Jurkat, Clone E6-1 (cell line): ENCODE data around the gene MBP.
"Not testable (repeated sequence)": the region's sequence is repeated elsewhere in the genome, so short reads cannot be mapped to it uniquely, and the experiment has no call there.

Experiments used
- DNase-seq: peaks from one replicate; pipeline ENCODE4 v3.0.0-alpha.2; 2011; ENCODE audit warnings: low read depth, low spot score
- H3K4me3 ChIP-seq: 2 replicates; pipeline ENCODE4 v1.5.1; 2011; ENCODE audit warnings: mild to moderate bottlenecking, low read length, control low read depth, moderate library complexity

The MBP gene

DNA sequence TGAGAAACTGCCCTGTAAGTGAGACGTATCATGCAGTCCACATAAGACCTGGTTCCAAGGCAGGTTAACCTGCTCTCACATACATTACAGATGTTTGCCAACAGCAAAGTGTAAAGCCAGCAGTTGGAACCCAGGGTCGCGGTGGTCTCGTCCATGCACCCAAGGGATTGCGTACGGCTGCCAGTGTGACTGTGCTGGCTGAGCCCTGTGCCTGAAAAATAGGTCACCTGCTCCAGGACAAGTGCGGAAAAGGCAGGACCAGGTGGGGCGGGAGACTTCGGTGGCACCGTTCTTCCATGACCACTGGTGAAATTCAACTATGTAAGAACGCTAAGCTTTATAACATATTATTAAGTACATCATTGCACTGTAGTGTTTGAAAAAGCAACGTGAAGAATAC is 110.5 kb downstream of the MBP start:
- H3K4me3 ChIP-seq = no peak overlapping the region
- no peak for DNase-seq

DNA sequence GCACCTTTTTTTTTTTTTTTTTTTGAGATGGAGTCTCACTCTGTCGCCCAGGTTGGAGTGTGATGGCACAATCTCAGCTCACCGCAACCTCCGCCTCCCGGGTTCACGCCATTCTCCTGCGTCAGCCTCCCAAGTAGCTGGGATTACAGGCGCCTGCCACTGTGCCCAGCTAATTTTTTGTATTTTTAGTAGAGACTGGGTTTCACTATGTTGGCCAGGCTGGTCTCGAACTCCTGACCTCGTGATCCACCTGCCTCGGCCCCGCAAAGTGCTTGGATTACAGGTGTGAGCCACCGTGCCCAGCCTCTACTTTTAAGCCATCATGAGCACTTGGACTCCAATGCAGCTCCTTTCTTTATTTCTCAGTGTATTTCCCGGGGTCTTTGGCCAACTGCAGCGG is 111.1 kb downstream of the MBP start:
- not testable (repeated sequence) for H3K4me3 ChIP-seq, DNase-seq

DNA sequence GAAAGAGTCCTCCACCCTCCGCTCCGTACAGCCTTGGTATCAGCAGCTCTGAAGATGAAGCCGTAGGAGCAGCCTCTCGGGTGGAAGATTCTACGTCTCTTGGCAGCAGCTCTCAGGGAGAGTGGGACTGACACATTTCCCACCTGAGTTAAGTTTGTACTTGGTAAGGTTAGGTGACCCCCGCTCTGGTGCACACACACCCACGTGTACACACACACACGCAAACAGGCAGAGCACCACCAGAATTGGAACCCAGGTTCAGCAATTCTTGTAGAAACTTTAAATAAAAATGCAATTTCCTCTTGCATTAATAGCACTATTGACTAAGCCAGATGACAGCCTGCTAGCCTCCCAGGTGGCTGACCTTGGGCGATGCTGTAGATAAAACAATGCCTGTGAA is 111.5 kb downstream of the MBP start:
- no peak overlapping the region for H3K4me3 ChIP-seq
- DNase-seq = no peak

DNA sequence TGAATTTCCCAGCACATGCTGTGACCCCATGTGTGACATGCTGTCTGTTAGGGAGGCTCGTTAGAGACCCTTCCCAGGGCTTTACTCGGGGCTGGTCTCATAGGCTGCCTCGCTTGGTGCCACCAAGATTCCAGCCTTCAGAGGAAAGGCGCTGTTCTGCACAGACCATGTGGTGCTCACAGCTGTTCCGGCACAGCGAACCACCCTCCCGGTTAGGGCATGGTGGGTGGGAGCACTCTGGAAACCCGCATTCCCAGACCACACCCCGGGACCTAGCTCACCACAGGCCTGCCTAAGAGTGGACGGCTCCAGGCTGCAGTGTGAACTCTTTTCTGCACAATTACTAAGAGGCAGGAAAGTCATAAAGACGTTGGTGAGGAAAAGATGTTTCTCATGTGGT is 112.0 kb downstream of the MBP start:
- no peak for DNase-seq
- H3K4me3 ChIP-seq = no peak overlapping the region

DNA sequence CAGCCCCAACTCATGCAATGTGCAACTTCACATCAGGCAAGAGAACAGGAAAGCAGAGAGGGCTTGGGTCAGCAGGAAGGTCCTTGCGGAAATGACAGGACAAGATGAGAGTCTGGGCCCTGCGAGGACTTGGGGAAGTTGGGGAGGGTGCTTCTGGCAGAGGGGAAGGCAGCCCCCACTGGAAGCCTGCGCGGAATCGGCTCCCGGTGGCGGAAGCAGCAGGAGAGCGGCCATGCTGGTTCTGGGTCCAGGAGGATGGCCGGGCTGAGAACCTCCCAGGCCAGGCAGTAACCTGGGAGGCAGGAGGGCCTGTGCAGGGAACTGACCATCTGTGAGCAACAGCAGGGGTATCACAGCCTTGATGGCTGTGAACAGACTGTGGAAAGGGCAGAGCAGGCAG is 112.9 kb downstream of the MBP start:
- DNase-seq = no peak
- no peak overlapping the region for H3K4me3 ChIP-seq

DNA sequence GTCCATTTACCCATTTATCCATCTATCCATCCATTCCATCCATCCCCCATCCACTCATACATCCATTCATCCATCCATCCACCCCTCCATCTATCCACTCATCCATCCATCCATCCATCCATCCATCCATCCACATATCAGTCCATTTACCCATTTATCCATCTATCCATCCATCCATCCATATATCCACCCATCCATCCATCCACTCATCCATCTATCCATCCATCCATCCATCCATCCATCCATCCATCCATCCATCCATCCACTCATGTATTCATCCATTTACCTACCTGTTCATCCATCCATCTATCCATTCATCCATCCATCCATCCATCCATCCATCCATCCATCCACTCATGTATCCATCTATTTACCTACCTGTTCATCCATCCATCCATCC is 113.9 kb downstream of the MBP start:
- H3K4me3 ChIP-seq, DNase-seq: not testable (repeated sequence)

DNA sequence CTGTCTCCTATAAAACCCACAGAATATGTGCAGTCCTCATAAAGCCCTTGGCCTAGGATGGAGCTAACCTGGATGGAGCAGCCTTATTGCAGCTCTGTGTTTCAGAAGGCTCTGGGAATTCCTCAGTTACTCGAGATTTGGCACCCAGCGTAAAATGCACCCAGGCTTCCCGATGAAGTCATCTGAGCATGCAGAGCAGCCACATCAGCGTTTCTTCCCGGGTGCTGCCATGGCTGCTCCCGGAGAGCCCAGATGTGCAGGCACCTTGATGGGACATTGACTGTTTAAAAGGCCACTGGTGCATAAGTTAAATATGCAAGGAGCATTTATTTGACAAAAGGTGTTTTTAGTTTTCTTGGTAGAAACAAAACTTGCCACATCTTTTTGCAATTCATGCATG is 115.2 kb downstream of the MBP start:
- no peak for DNase-seq
- H3K4me3 ChIP-seq = no peak overlapping the region

DNA sequence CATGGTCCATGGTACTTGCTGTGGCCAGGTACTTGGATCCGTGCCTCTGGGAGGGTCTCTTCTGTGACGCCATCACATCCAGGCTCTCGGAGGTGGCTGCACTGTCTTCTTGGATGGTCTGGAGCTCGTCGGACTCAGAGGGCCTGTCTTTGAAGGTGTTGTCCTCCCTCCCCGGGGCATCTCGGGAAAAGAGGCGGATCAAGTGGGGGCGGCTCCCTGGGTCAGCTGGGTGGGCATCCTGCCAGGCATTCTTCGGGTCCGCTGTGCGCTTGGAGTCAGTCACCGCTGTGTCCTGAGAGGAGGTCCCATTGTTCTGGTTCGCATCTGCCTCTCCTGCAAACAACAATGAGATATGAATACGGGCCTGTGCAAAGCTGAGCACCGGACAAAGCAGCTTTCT is 115.6 kb downstream of the MBP start:
- no peak overlapping the region for H3K4me3 ChIP-seq
- no peak for DNase-seq

DNA sequence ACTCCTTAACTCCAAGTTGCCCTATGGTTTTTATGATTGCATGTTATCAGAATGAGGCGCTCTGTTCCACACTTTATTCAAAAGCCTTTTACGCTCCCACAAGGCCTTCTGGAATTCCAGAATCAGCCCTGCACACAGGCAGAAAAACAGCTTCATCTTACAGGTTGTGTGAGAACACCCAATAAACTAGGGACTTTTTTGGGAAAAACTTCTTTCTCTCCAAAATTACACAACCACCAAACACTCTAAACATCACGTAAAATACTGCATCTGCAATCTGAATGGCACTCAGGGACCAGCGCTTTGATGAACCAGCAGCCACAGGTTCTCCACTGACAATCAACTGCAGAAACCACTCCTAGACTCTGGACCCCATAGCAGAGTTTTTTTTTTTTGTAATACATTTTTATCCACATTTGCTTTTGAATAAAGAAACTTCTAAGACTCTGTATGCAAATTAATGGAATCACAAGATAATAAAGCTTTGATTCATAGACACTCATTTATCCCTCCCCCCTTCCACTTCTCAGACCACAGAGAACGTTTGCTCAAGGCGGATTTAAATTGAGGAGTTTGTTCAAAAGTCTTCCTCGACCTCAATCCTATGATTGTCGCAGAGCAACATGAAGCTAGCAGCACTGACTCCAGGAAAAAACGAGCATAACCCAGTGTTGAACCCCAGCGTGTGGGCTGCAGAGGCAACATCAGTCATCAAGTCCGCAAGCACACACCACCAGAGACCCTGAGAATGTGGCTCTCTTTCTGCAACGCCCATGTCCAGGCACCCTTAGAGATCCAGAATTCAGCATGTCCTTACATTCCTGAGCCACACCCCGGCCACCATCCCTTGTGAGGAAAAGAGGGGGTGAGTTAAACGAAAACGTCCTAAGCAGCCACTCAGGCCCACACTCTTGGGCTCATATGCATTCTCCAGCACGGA is 116.5 kb downstream of the MBP start:
- no peak for DNase-seq

DNA sequence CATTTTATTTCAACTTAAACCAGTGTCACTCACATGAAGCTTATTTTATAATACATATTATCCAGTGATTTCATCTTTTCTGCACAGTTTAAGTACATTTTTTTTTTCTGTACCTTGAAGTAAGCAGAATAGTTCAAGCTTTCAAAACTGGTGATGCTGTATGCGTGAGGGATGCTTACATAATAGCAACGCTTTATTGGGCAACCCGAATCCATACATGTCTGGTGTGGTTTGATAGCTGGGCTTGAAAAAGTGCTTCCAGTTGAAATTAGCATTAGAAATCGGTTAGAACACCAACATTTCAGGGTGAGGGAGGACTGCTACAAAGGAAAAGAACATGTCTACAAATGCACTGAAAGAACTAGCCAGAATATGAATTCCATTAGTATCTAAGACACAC is 117.4 kb downstream of the MBP start:
- DNase-seq = no peak
- H3K4me3 ChIP-seq = no peak overlapping the region

More for the DNA sequence above, 116.5 kb downstream of the MBP start:
- H3K4me3 ChIP-seq = no peak overlapping the region

DNA sequence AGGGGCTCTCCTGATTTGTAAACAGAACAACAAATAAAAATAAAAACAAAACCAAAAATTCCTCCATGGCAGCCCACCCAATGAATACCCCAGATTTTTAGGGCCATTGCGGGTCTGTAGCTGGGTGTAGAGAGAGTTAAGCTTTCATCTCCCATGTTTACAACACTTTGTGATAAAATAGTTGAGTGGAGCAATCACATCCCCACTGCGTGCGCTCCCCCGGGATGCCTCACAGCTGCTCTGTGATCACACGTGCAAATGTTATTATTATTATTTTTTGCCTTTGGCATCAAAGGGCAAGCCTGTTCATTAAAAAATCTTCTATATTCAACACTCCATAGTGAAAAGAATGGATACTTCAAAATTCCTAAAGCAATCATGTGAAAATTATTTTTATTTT is 118.0 kb downstream of the MBP start:
- H3K4me3 ChIP-seq = no peak overlapping the region
- no peak for DNase-seq

DNA sequence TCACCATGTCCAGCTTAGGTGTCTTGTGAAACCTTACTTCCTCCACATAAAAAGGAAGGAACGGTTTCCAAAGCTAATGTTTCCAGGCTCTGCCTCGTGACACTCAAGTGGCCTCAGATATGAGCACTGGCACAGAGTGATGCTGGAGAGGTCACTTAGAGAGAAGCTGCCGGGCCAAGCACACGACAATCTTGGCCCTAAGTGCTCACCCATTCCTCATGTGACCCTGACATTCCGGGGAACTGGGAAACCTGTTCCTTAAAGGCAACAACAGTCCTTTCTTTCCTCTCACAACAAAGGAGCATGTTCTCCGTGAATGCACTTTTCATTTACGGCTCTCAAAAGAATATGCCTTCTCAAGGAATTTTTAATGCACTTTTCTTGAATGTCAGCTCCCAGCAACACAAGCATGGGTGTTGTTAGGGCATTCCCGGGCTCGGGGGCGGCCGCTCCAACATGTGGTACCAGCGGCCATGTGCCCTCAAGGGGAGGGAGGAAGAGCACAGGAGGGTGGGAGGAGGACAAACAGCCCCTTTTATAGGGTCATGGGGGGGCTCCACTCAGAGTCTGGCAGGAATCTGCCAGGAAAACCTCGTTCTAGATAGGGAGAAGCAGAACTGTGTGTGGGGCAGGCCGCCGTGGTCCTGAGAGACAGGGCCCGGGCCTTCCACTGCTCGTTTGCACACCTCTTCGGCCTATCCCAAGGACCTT is 118.6 kb downstream of the MBP start:
- no peak overlapping the region for H3K4me3 ChIP-seq
- DNase-seq = no peak

DNA sequence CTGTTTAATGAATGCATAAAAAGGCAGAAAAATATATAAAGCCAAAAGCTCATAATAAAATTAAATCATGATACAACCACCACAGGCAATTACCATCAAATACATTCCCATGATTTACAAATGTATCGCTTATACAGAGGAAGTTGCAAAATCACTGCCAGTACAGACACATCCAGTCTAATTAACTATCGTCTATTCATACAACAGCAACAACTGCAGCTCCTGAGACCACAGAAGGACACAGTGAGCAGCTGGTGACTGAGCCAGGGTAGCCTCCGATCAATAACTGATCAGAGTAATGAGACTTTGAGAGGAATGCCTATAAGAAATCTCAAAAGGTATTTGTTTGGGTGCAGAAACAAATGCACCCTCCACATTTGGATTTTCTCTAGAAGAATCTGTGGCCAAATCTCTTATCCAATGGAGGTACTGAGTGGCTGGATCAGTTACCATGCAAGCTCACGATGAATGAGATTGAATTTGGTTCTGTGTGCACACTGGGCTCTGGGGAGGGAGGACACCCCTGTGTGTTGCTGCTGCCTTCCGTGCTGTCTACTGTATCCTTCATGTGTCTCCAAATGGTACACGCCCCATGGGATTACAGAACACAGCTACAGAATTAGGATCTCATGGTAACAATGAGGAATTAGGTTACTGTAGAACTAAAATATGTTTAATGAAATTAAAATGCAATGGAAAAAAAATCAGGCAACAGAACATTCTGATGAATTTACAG is 119.6 kb downstream of the MBP start:
- DNase-seq = no peak
- no peak overlapping the region for H3K4me3 ChIP-seq

DNA sequence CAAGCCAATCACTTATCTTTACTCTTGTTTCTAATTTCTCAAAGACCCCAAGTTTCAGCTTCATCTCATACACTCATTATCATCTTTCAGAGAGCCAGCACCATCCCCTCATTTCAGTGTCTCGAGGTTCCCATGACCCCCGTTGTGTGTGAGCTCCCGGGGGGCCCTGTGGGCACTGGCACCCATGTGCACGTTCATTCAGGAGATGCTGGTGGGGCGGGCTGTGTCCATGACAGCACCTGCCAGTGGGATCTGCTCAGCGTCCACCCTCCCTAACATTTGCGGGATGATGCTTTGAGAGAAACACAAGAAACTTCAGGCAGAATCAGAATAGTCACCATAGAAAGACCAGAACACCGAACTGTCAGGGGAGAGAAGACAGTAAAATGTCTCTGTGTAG is 120.5 kb downstream of the MBP start:
- no peak overlapping the region for H3K4me3 ChIP-seq
- no peak for DNase-seq

DNA sequence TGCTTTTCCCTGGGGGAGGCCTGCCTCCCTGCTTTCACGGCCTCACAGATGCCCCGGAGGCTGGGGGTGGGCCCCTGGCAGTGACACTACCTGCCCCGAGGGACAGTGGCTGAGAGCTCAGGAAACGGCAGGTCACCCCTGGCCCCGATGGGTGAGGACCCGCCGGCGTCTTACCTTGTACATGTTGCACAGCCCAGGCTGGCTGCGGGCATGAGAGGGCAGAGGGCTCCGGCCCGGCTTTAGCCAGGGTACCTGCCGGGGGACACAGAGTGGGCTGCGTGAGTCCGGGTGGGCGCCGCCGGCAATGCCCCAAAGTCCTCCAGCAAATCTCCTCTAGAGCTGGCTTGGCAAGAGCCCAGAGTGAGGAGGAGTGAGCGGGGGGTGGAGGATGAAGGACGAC is 122.9 kb downstream of the MBP start:
- DNase-seq = no peak
- no peak overlapping the region for H3K4me3 ChIP-seq

DNA sequence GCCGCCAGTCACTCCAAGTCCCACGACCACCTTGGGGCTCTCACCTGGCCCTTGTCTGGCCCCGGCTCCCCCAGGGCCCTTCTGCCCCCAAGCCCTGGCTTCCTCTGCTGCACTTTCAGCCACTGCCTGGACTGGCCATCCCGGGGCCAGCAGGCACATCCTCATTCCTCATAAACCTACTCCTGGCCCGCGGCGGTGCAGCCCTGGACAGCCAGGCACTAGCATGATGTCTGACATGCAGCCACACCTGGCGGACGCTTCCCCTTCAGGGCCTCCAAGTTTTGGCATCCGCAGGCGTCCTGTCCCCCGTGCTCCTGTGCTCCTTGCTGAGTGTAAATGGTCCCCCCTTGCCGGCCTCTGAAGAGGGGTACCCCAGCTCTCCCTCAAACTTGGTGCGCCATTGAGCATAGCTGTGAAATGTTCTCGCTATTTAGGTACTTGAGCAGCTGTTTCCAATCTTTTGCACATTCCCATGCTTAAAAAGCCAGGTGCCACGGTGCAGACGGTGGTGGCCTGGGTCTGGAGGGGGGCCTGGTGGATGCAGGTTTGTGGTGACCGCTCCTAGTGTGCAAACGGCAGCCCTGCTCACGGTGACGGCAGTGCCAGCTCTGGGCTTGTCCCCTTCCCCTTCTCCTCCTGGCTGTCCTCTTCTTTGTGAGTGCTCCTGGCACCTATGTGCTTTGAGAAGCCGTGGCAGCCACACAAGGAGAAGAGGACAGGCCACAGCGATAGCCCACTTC is 123.8 kb downstream of the MBP start:
- DNase-seq = no peak
- no peak overlapping the region for H3K4me3 ChIP-seq

DNA sequence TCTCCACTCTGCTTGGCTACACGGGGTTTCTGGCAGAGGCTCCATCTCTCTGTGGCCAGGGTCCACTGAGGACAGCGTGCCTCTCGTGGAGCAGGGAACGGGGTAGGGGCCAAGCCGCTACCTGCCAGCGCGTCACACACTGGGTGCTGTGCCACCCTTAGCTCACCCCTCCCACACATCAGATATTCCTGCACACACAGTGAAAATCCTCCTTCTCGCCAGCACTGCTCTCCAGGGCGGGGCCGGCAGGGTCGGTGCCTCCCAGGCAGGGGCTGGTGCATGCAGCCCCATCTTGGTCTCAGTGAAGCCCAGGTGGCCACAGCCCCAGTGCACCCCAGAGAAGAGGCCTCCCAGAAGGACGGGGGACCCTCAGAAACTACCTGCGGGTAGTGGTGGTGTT is 124.6 kb downstream of the MBP start:
- no peak for DNase-seq
- no peak overlapping the region for H3K4me3 ChIP-seq

DNA sequence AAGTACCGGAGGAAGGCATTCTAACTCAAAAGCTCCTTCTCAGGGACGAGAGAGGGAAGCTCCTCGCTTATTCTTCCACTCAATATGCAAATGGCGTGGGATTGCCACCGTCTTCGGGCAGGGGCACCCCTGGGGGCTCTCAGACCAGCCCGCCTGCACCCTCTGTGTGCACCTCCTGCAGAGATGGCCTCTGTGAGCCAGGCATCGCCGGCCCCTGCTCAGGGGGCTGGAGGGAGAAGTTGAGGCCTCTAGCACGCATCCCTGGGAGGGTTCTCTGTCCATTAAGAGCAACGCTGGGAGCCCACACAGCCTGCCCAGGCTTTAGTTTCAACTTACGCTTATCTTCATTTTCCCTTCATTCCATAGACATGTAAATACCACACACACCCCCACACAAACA is 125.3 kb downstream of the MBP start:
- no peak for DNase-seq
- H3K4me3 ChIP-seq = no peak overlapping the region
